Stimulated activated CD8-positive, alpha-beta memory T cell treated with anti-CD3 and anti-CD28 coated beads, Interleukin-4, amount 100 ng/mL, for 24 hours (primary cell): ENCODE results near the gene GRK1.
"Not testable (repeated sequence)": the region's sequence is repeated elsewhere in the genome, so short reads cannot be mapped to it uniquely, and the experiment has no call there.

Experiments used
- DNase-seq: peaks from one replicate; pipeline ENCODE4 v3.0.0-alpha.2; 2020; ENCODE audit warnings: low read depth

The GRK1 gene

DNA sequence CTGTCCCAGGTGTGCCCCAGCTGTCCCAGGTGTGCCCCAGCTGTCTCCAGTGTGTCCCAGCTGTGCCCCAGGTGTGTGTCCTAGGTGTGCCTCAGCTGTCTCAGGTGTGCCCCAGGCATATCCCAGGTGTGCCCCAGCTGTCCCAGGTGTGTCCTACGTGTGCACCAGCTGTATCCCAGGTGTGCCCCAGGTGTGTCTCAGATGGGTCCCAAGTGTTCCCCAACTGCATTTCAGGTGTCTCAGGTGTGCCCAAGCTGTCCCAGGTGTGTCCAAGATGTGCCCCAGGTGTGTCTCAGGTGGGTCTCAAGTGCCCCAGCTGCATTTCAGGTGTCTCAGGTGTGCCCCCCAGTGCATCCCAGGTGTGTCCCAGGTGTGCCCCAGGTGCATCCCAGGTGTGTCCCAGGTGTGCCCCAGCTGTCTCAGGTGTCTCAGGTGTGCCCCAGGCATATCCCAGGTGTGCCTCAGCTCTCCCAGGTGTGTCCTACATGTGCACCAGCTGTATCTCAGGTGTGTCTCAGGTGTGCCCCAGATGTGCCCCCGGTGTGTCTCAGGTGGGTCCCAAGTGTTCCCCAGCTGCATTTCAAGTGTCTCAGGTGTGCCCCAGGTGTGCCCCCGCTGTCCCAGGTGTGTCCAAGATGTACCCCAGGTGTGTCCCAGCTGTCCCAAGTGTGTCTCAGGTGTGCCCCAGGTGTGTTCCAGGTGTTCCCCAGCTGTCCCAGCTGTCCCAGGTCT lies 1.3 kb upstream of the GRK1 start:
- no peak for DNase-seq

DNA sequence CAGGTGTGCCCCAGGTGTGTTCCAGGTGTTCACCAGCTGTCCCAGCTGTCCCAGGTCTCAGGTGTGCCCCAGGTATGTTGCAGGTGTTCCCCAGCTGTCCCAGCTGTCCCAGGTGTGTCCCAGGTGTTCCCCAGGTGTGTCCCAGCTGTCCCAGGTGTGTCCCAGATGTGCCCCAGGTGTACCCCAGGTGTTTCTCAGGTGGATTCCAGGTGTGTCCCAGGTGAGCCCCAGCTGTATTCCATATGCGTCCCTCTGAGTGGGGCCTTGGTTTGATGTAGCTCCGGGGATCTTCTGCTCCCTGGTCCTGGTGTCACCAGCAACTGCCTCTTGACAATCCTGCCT lies 719 bp upstream of the GRK1 start:
- DNase-seq: no peak

DNA sequence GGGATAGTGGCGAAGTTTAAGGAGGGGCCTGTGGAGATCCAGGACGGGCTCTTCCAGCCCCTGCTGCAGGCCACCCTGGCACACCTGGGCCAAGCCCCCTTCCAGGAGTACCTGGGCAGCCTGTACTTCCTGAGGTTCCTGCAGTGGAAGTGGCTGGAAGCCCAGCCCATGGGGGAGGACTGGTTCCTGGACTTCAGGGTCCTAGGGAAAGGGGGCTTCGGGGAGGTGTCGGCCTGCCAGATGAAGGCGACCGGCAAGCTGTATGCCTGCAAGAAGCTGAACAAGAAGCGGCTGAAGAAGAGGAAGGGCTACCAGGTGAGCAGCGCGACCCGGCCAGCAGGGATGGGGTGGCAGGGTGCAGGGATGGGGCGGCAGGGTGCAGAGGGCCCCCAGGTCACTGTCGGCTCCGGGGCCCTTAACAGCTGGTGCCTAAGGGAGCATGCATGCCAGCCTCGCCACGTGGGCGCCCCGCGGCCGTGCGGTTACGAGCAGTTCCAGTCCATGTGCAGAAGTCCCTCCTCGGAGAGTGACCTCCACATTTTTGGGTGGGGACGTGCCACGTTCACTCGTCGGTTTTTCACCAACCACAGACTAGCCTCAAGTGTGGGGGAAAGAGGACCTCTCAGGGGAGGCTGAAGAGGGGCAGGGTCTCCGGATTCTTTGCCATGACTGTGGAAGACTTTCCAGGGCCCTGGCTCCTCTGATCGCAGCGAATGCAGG lies 912 bp downstream of the GRK1 start:
- DNase-seq: no peak

DNA sequence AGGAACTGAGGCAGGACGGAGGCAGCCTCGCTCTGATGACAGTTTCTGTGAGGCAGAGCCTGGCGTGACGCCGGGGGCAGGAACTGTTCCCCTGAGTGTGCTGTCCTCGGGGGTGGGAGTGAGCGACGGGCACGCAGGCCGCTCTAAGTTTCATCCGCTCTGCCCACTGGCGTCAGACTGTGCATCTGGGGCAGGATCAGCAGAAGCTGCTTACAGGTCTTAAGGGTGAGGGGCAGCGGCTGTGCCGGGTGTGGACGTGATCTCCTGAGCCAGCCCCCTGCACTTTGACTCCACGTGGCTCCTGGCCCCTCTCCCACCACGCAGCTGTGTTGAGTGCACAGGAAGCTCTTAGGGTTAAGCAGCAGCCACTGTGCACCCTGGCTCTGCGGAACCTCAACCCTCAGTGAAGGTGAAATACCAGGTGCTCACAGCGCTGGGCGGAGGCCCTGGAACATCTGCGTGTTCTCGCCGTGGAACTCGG lies 1.5 kb downstream of the GRK1 start:
- no peak for DNase-seq

DNA sequence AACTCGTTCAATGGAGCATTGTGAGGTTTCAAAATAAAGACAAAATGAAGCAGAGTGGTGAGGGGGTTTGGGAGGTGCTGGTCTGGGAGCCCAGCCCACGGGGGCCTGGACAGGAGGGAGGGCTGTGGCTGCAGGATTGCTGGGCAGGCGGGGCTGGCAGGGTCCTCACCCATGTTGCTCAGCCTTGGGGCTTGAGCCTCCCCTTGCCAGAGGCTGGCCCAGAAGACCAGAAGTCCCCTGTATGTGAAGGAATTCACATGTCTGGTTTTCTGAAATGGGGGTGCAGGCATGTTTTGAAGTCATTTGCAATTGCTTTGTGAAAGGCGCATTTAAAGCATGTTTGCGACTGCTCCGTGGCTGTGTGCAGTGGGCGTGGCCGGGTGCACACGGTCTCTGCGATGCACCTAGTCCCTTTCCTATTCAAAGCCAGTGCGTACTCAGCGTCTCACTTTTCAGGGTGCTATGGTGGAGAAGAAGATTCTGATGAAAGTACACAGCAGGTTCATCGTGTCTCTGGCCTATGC lies 2.3 kb downstream of the GRK1 start:
- no peak for DNase-seq

DNA sequence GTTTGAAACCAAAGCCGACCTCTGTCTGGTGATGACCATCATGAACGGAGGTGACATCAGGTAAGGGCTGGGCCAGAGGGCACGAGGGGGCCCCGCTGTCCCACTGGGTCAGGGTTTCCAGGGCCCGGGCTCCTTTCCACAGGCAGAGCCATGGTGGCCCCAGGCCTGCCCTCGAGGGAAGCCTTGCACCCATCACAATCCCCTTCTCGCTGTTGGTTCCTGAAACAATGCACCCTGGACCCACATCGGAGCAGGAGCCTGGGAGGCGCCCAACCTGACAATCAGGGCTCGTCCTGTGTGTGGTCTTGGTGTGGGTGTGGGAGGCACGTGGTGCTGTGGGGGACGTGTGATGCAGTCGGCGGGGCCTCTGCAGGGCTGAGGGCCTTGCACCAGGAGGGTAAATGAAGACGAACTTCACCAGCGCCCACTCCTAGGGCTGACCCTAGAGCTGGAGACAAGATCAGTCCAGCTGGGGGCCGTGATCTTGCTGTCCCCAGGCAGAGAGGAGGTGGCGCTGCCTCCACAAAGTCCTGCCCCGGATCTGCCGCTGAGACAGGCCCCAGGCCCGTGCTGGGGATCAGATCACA lies 2.8 kb downstream of the GRK1 start:
- no peak for DNase-seq

DNA sequence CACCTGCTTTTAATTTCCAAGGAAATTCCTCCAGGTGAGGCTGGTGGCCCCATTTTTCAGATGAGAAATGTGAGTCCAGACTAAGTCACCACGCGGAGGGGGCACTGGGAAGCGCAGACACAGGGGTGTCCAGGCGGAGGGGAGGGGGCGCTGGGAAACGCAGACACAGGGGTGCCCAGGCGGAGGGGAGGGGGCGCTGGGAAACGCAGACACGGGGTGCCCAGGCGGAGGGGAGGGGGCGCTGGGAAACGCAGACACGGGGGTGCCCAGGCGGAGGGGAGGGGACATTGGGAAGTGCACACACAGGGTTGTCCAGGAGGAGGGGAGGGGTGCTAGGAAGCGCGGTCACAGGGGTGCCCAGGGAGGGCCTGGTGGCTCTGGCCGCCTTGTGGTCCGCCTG lies 3.5 kb downstream of the GRK1 start:
- no peak for DNase-seq

DNA sequence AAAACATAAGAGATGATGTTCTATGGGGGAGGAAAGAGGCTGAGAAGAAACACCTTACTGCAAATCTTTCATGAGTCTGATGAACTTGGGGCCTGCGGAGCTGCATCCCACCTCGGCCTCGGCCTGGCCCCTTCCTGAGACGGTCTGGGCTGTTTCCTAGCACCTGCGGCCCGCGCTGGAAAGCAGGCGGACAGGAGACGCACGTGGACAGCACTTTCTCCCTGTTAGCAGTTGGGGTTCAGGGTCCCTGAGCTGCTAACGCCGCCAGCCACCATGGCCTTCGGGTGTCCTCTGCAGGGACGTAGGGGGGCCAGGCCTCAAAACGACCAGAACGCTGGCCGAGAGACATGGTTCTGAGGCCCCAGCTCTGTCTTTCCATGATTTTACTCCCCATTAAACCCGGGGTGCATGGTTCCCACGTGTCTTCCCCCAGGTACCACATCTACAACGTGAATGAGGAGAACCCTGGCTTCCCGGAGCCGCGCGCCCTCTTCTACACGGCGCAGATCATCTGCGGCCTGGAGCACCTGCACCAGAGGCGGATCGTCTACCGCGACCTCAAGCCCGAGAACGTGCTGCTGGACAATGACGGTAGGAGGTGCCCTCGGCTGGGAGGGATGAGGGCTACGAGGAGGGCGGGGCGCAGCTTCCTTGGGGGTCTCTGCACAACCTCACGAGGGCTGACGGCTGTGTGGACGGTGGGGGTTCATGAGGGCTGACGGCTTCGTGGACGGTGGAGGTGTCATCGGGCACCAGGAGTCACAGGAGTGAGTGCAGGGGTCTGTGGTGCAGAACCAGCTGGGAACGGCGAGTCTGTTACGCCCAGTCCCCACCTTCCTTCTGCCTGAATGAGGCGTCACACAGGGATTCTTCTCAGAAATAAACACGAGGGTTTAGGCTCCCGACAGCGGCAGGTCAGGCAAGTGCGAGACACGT lies 4.3 kb downstream of the GRK1 start:
- no peak for DNase-seq

DNA sequence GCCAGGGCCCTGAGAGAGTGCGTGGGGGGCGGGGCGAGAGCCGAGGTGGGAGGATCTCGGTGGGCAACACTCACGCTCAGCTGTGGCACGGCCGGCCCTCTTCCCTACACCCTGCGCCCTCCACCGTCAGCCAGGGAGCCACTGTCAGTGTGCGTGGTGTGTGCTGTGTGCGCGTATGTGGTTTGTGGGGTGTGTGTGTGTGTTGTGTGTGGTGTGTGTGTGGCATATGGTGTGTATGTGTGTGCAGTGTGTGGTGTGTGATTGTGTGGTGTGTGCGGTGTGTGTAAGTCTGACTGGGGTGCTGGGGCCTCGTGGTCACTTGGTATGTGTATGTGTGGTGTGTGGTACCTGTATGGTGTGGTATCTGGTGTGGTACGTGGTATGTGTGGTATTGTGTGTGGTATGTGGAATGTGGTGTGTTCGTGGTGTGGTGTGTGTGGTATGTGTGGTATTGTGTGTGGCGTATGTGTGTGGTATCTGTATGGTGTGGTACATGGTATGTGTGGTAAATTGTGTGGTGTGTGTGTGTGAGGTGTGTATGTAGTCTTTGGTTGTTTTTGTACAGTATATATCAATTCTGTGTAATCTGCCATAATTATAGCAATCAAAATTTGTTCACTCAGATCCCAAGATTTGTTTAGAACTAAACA lies 5.1 kb downstream of the GRK1 start:
- no peak for DNase-seq

DNA sequence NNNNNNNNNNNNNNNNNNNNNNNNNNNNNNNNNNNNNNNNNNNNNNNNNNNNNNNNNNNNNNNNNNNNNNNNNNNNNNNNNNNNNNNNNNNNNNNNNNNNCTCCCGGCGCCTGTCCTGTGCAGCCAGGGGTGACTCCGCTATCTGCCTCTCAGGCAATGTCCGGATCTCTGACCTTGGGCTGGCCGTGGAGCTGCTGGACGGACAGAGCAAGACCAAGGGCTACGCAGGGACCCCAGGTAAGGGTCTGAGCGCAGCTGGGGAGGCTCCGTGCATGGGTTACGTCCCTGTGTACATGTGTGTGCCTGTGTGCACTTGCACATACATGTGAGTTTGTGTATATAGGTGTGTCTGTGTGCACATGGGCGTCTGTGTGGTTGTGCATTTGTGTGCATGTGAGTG lies 55.9 kb downstream of the GRK1 start:
- no peak for DNase-seq

DNA sequence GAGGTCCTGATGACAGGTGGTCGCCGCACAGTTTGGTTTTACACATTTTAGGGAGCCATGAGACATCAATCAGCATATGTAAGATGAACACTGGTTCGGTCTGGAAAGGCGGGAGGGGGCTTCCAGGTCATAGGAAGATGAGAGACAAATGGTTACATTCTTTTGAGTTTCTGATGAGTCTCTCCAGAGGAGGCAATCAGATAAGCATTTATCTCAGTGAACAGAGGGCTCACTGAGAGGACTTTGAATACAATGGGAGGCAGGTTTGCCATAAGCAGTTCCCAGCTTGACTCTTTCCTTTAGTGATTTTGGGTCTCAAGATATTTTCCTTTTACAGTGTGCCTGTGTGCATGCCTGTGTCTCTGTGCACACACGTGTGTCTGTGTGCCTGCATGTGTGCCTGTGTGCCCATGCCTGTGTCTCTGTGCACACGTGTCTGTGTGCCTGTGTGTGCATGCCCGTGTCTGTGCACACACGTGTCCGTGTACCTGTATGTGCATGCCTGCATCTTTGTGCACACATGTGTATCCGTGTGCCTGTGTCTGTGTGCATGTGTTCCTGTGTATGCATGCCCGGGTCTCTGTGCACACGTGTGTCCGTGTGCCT lies 56.5 kb downstream of the GRK1 start:
- no peak for DNase-seq

DNA sequence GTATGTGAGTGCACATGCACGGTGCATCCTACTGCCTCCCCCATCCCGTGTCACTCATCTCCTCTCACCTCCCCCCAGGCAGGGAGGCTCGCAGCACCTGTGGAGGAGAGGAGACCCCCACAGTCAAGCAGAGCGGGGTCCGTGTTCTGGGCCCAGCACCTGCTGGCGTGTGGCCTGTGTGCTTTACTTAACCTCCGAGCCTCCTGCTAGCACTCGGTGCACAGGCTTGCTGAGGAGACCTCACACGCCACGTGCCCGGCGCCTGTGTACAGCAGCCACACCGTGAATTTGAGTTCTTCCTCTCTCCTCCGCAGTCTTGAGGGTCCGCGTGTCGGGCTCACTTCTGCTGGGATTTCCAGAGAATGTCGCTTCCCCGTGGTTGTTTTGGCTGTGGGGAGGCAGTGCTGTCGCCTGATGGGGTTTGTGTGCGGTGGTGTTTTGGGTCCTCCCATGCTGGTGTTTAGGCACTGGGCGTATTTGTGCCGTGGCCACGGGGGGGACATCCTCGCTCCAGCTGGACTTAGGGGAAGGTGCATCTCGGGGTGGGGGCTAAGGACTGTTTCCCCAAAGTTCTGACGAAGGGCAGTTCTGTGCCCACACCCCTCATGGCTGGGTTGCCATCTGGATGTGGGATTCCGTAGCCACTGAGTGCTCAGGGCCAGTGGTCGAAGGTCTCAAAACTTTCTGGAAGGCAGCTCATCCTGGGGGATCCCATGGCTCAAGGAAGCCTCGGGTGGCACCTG lies 57.2 kb downstream of the GRK1 start:
- DNase-seq: no peak

DNA sequence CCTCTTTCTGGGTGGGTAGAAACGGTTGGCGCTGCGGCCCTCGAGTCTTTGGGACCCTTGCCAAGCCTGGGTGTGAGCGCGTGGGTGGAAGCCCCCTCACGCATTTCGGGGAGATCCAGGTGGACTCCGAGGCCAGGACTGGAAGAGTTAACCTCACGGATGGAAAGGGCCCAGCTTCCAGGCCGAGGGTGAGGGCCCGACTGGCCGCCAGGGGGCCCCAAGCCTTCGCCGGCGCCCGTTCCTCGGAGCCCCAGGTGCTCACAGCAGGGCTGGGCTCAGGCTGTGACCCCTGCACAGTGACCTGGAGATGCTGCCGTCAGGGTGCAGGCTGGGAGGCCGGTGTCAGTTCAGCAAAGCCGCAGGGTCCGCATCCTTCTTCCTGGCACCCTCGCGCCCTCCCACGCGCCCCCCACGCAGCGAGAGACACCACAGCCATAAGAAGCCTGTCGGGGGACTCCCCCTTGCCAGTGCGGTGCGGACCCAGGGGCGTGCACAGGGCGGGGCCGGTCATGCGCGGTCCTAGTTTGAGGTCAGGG lies 57.8 kb downstream of the GRK1 start:
- peak; percentile 81 for DNase-seq

DNA sequence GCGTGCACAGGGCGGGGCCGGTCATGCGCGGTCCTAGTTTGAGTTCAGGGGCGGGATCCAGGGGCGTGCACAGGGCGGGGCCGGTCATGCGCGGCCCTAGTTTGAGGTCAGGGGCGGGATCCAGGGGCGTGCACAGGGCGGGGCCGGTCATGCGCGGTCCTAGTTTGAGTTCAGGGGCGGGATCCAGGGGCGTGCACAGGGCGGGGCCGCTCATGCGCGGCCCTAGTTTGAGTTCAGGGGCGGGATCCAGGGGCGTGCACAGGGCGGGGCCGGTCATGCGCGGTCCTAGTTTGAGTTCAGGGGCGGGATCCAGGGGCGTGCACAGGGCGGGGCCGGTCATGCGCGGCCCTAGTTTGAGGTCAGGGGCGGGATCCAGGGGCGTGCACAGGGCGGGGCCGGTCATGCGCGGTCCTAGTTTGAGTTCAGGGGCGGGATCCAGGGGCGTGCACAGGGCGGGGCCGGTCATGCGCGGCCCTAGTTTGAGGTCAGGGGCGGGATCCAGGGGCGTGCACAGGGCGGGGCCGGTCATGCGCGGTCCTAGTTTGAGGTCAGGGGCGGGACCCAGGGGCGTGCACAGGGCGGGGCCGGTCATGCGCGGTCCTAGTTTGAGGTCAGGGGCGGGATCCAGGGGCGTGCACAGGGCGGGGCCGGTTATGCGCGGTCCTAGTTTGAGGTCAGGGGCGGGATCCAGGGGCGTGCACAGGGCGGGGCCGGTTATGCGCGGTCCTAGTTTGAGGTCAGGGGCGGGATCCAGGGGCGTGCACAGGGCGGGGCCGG lies 58.5 kb downstream of the GRK1 start:
- peak; percentile 52 for DNase-seq

DNA sequence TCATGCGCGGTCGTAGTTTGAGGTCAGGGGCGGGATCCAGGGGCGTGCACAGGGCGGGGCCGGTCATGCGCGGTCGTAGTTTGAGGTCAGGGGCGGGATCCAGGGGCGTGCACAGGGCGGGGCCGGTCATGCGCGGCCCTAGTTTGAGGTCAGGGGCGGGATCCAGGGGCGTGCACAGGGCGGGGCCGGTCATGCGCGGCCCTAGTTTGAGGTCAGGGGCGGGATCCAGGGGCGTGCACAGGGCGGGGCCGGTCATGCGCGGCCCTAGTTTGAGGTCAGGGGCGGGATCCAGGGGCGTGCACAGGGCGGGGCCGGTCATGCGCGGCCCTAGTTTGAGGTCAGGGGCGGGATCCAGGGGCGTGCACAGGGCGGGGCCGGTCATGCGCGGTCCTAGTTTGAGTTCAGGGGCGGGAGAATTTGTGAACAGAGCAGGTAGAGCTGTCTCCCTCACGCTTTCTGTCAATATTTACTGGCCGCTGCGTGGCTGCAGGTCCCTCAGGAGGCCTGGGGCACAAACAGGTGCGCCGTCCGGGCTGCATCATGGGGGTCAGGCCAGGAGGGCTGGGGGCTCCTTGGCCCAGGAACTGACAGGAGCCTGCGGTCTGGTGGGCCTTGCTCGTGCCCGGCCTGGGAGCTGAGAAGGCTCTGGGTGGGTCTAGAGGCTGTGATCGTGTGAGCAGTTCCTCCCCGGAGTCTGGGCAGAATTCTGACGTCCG lies 59.2 kb downstream of the GRK1 start:
- DNase-seq: not testable (repeated sequence)

DNA sequence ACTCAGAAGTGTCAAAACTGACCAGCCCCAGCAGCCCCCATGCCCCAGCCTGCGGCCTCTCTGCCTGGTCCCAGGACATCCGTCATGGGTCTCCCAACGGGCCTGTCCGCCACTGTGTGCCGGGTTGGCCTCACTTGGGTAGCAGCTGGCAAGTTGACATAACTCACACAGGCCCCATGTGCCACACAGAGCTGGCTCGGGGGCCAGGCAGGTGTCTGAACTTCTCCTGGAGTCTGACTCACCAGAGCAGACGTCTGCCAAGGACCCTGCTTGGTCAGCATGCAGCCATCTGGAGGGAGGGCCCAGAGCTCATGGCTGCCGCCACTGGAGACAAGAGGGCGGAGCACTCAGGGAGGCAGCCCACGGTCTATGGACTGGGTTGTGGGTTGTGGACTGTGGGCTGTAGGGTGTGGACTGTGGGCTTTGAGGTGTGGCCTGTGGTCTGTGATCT lies 60.0 kb downstream of the GRK1 start:
- DNase-seq: no peak

DNA sequence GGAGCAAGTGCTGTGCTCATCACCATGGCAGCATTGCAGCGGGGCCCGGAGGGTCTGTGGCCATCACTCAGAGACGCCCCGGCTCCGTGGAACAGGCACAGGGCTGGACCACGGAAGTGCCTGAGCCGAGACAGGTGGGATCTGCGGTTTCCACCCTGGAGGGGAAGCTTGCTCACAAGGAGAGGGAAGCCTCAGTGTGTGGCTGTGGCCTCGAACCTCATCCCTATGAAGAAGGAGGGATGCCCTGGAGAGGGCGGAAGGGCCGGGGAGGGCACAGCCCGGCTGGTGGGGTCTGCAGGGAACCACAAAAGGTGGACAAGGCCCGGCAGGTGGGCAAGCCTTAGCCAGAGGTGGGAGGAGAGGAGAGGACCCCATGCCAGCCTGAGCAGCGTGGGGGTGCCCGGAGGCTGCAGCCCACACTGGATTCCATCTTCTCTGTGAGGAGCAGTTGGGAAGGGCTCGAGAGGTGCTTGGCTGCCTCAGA lies 61.6 kb downstream of the GRK1 start:
- no peak for DNase-seq
